Endodermal cell (in vitro differentiated cells): ENCODE results near the gene SCN11A. TPM values are rescaled to one million over a fixed set of nuclear protein-coding genes. Genes with fewer than 3 reads are reported as not detected.

Experiments
- DNase-seq: peaks from one replicate; pipeline ENCODE4 v3.0.0-alpha.2; 2017
- H3K27ac ChIP-seq: 2 replicates; pipeline ENCODE4 v1.5.1; 2013; ENCODE audit warnings: mild to moderate bottlenecking, low read depth, low read length, moderate library complexity
- H3K27me3 ChIP-seq: 2 replicates; pipeline ENCODE4 v1.6.1; 2013; ENCODE audit warnings: mild to moderate bottlenecking, low read length, moderate library complexity; ENCODE audit not compliant: insufficient read depth, control insufficient read depth, poor library complexity, severe bottlenecking
- H3K36me3 ChIP-seq: 2 replicates; pipeline ENCODE4 v1.7.0; 2013; ENCODE audit warnings: mild to moderate bottlenecking, low read length, moderate library complexity; ENCODE audit not compliant: control insufficient read depth, insufficient read depth
- H3K4me1 ChIP-seq: one replicate; pipeline ENCODE4 v1.7.0; 2013; ENCODE audit warnings: low read length; ENCODE audit not compliant: control insufficient read depth, insufficient read depth
- H3K4me3 ChIP-seq: 2 replicates; pipeline ENCODE4 v1.5.1; 2013; ENCODE audit warnings: mild to moderate bottlenecking, low read length, moderate library complexity
- H3K9ac ChIP-seq: 2 replicates; pipeline ENCODE4 v1.6.1; 2013; ENCODE audit warnings: mild to moderate bottlenecking, low read length, moderate library complexity; ENCODE audit not compliant: poor library complexity, severe bottlenecking; ENCODE audit errors: extremely low read depth
- H3K9me3 ChIP-seq: 2 replicates; pipeline ENCODE4 v1.6.1; 2013; ENCODE audit warnings: mild to moderate bottlenecking, low read length, moderate library complexity; ENCODE audit not compliant: control insufficient read depth
- H3K27ac Mint-ChIP-seq: 2 replicates; pipeline ENCODE4 v1.8.0; 2020; ENCODE audit warnings: mixed read lengths
- H3K27me3 Mint-ChIP-seq: 2 replicates; pipeline ENCODE4 v1.8.0; 2021; ENCODE audit warnings: mild to moderate bottlenecking, mixed read lengths; ENCODE audit not compliant: insufficient read depth
- H3K36me3 Mint-ChIP-seq: 2 replicates; pipeline ENCODE4 v1.8.0; 2020; ENCODE audit warnings: low read depth, mixed read lengths
- H3K4me1 Mint-ChIP-seq: 2 replicates; pipeline ENCODE4 v1.8.0; 2020; ENCODE audit warnings: mixed read lengths
- H3K4me3 Mint-ChIP-seq: 2 replicates; pipeline ENCODE4 v1.8.0; 2020; ENCODE audit warnings: mild to moderate bottlenecking, moderate library complexity, mixed read lengths
- H3K9me3 Mint-ChIP-seq: 2 replicates; pipeline ENCODE4 v1.8.0; 2020; ENCODE audit warnings: mild to moderate bottlenecking, mixed read lengths
- WGBS, 2 experiments: methylation state at CpG; one replicate each; pipeline versions ENCODE4 v1.1.5 to v1.1.7; 2013; ENCODE audit warnings: missing lambda C conversion rate in 2 of 2, mixed read lengths in 1 of 2; ENCODE audit not compliant: insufficient coverage in 1 of 2, insufficient read length in 1 of 2; 5-methylcytosine and 5-hydroxymethylcytosine counted together
- total RNA-seq, 2 donors: library from RNA; stranded (reverse); fragmentation: NEBNext Ultra II Directional in 1 of 2; extraction: Animal tissue kit (Norgen Biotek cat#: 25700) in 1 of 2; gene quantifications; 2 replicates in 1 of 2; 3 replicates in 1 of 2; pipeline ENCODE4 v1.2.1, GENCODE V29; 2021
- TF ChIP-seq, protein P1 (sequence below): fragments of 200-600 bp; sonication (generic); conservative IDR thresholded peaks from 2 replicates; pipeline ENCODE4 v1.5.0; 2021; ENCODE audit warnings: antibody characterized with exemption, mild to moderate bottlenecking

Gene SCN11A
- total RNA-seq, 2 donors from 2014 or later, result 0.40 to 0.81 TPM

- no peak for DNase-seq
- no peak overlapping the region for H3K4me3 Mint-ChIP-seq
- TF ChIP-seq, protein P1, sequence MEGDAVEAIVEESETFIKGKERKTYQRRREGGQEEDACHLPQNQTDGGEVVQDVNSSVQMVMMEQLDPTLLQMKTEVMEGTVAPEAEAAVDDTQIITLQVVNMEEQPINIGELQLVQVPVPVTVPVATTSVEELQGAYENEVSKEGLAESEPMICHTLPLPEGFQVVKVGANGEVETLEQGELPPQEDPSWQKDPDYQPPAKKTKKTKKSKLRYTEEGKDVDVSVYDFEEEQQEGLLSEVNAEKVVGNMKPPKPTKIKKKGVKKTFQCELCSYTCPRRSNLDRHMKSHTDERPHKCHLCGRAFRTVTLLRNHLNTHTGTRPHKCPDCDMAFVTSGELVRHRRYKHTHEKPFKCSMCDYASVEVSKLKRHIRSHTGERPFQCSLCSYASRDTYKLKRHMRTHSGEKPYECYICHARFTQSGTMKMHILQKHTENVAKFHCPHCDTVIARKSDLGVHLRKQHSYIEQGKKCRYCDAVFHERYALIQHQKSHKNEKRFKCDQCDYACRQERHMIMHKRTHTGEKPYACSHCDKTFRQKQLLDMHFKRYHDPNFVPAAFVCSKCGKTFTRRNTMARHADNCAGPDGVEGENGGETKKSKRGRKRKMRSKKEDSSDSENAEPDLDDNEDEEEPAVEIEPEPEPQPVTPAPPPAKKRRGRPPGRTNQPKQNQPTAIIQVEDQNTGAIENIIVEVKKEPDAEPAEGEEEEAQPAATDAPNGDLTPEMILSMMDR, result peak; percentile 12
- no peaks in the 10 kb centered on the region for H3K4me1 ChIP-seq
- peaks cover 81% of the 10 kb centered on the region for H3K36me3 ChIP-seq
- no peak overlapping the region for H3K27ac ChIP-seq
- H3K27me3 ChIP-seq, result no peaks in the 10 kb centered on the region
- H3K9ac ChIP-seq, result no peak overlapping the region
- no peaks in the 10 kb centered on the region for H3K9me3 Mint-ChIP-seq
- peaks cover 4% of the 10 kb centered on the region for H3K9me3 ChIP-seq
- no peaks in the 10 kb centered on the region for H3K27me3 Mint-ChIP-seq
- no peak overlapping the region for H3K27ac Mint-ChIP-seq
- H3K4me1 Mint-ChIP-seq, result no peaks in the 10 kb centered on the region
- H3K4me3 ChIP-seq, result no peak overlapping the region
- H3K36me3 Mint-ChIP-seq, result peaks cover 56% of the 10 kb centered on the region
These were observed 28.3 kb upstream of the SCN11A start for GRCh38 chr3:39080026-39080425.

- Mint-ChIP-seq H3K27ac (no peak overlapping the region), H3K36me3 (peaks cover 59% of the 10 kb centered on the region), H3K27me3 (no peaks in the 10 kb centered on the region), H3K4me1 (no peaks in the 10 kb centered on the region), H3K4me3 (no peak overlapping the region), H3K9me3 (no peaks in the 10 kb centered on the region)
- peaks cover 84% of the 10 kb centered on the region for H3K36me3 ChIP-seq
- H3K27me3 ChIP-seq, result no peaks in the 10 kb centered on the region
- no peak for DNase-seq
- TF ChIP-seq, protein P1, result no peak
- H3K9ac ChIP-seq, result no peak overlapping the region
- H3K9me3 ChIP-seq, result peaks cover 8% of the 10 kb centered on the region
- H3K27ac ChIP-seq, result no peak overlapping the region
- H3K4me1 ChIP-seq, result peaks cover under 1% of the 10 kb centered on the region
- H3K4me3 ChIP-seq, result no peak overlapping the region
These were observed 27.8 kb upstream of the SCN11A start for GRCh38 chr3:39079530-39079929.

- Mint-ChIP-seq H3K9me3 (no peaks in the 10 kb centered on the region), H3K36me3 (peaks cover 43% of the 10 kb centered on the region), H3K4me1 (peaks cover 14% of the 10 kb centered on the region), H3K27ac (no peak overlapping the region), H3K4me3 (no peak overlapping the region), H3K27me3 (no peaks in the 10 kb centered on the region)
- Histone ChIP-seq H3K4me3 (no peak overlapping the region), H3K36me3 (peaks cover 65% of the 10 kb centered on the region), H3K27ac (no peak overlapping the region), H3K9ac (no peak overlapping the region), H3K9me3 (peaks cover 8% of the 10 kb centered on the region), H3K27me3 (no peaks in the 10 kb centered on the region), H3K4me1 (peaks cover 14% of the 10 kb centered on the region)
- 92 to 95% methylated on average over 6 to 10 of the region's 10 CpGs for WGBS, 2 experiments
- DNase-seq, result no peak
- TF ChIP-seq, protein P1, result no peak
These were observed 24.2 kb upstream of the SCN11A start for GRCh38 chr3:39075910-39076309.
